Esophagus (tissue), 2 donors: ENCODE data around the gene RAB7A. TPM values are rescaled to one million over a fixed set of nuclear protein-coding genes. Genes with fewer than 3 reads are reported as not detected.

ENCODE experiments used
- H3K27ac ChIP-seq, 2 donors: one replicate each; pipeline ENCODE4 v1.5.1; 2013; ENCODE audit warnings: low read depth in 2 of 2, mild to moderate bottlenecking in 2 of 2, inconsistent platforms in 1 of 2, low read length in 1 of 2, moderate library complexity in 1 of 2
- H3K27me3 ChIP-seq, 2 donors: one replicate each; pipeline ENCODE4 v1.6.1; 2013; ENCODE audit warnings: low read length in 2 of 2, control low read depth in 1 of 2, mild to moderate bottlenecking in 1 of 2; ENCODE audit not compliant: insufficient read depth in 2 of 2, control insufficient read depth in 1 of 2
- H3K36me3 ChIP-seq, 2 donors: one replicate each; pipeline ENCODE4 v1.6.1; 2013; ENCODE audit warnings: low read length in 1 of 2; ENCODE audit not compliant: control insufficient read depth in 2 of 2, insufficient read depth in 2 of 2
- H3K4me1 ChIP-seq, 2 donors: one replicate each; pipeline ENCODE4 v1.6.1; 2013; ENCODE audit warnings: low read length in 1 of 2; ENCODE audit not compliant: control insufficient read depth in 2 of 2, insufficient read depth in 2 of 2
- H3K4me3 ChIP-seq, 2 donors: one replicate each; pipeline ENCODE4 v1.5.1; 2013; ENCODE audit warnings: low read length in 2 of 2, mild to moderate bottlenecking in 2 of 2, low read depth in 1 of 2, moderate library complexity in 1 of 2
- H3K9me3 ChIP-seq, 2 donors: one replicate each; pipeline ENCODE4 v1.6.1; 2013; ENCODE audit warnings: mild to moderate bottlenecking in 2 of 2, low read depth in 1 of 2, low read length in 1 of 2, moderate library complexity in 1 of 2; ENCODE audit not compliant: control insufficient read depth in 2 of 2, insufficient read depth in 1 of 2
- WGBS, 2 donors: extraction: QIAGEN DNeasy Blood & Tissue Kit; methylation state at CpG; one replicate each; pipeline ENCODE4 v1.1.7; 2013; 5-methylcytosine and 5-hydroxymethylcytosine counted together
- polyA plus RNA-seq, 2 donors: library from polyadenylated mRNA; stranded (reverse); fragments of 200-250 nt; gene quantifications; one replicate each; pipeline ENCODE4 v1.2.3, GENCODE V29; 2013
- donor health status: healthy with polysubstance abuse.
- donor health status: Bipolar disorder and iron deficiency.

The RAB7A gene
- polyA plus RNA-seq, 2 donors: 132 to 137 TPM

DNA sequence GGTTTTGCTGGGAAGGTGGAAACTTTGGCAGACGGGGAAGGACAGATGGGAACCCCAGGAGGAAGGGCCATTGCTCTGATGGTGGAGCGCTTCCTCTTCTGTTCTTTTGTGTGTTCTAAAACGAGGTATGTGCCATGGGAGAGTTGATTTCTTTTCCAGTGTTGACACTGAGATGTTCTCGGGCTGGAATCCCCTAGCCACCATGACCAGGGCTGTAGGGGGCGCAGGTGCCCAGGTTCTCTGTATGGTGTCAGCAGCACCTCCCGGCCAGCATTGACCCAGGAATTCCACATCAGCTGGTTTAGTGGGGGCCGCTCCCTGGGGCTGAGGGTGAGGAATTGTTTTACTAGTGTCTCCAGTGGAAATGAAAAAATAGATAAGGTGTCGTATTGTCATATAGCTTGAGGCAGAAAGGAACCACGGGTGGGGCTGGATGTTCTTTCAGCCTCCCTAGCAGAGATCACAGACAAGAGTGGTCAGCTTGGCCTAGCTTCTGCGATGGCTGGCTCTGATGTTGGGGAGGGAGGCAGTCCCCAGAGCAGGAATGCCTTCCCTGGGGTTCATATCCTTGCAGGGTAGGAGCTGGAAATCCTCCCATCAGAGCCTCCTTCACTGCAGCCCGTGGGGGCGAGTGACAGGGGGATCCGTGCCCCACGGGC lies 119.3 kb downstream of the RAB7A start:
- no peaks in the 10 kb centered on the region for H3K27me3 ChIP-seq
- no peaks in the 10 kb centered on the region for H3K36me3 ChIP-seq
- H3K4me1 ChIP-seq: peaks cover 0 to 6% of the 10 kb centered on the region in 2 donors
- no peaks in the 10 kb centered on the region for H3K9me3 ChIP-seq
- H3K4me3 ChIP-seq: peak overlapping the region; percentile 21 to 22
- H3K27ac ChIP-seq: no peak overlapping the region
- WGBS, 2 donors: 36 to 37% methylated on average over 14 of the region's 14 CpGs

DNA sequence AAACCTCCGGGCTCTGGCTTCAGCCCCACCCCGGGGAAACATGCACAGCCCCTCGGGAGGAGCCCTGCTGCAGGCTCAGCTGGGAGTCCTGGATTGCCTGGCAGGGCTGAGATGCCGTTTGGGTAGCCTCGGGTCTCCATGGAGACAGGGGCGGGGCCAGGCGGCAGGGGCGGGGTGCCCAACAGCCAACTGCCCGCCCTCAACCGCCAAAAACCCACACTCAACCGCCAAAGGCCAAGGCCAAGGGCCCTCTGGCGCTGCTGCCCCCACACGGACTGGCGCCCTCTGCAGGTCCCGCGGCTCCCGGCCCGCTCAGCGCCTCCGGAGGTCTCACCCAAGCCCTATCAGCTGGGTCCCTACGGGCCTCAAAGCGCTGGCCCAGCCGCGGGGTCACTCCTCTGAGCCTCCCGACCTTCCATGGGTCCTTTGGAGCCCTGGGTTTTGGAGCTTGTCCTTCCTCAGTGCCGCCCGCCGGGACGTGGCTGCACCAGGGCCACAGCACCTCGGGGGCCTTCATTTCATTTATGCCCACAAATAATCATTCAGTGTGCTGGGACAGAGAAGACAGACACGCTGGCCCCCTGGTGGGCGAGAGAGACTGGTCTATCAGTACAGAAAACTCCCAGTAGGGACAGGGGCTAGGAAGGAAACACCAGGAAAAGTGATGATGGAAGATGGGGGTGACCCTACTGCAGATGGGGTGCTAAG lies 119.9 kb downstream of the RAB7A start:
- Histone ChIP-seq H3K9me3 (no peaks in the 10 kb centered on the region), H3K4me3 (peak overlapping the region; percentile 22 to 31), H3K27me3 (no peaks in the 10 kb centered on the region), H3K4me1 (peaks cover 0 to 6% of the 10 kb centered on the region in 2 donors), H3K27ac (peak overlapping the region in 1 of 2 donors; percentile 14), H3K36me3 (no peaks in the 10 kb centered on the region)
- WGBS, 2 donors: 3 to 6% methylated on average over 20 to 32 of the region's 32 CpGs

DNA sequence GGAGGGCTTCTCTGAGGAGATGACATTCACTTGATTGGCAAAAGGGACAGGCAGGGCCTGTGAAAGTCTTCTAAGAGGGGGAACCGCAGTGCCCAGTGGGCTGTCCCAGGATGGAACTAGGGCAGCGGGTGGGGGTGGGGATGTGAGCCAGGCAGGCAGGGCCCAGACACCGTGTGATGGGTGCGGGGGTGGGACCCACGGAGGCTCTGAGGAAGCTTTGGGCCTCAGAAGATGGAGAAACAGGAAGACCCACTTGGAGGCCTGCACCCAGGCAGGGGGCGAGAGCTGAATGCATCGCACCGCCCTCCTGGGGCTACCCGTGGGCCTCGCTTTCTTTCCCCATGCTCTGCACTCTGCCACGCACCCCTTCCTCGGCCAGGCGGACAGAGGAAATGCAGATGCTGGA lies 120.5 kb downstream of the RAB7A start:
- Histone ChIP-seq H3K4me3 (no peak overlapping the region), H3K36me3 (no peaks in the 10 kb centered on the region), H3K27ac (peak overlapping the region in 1 of 2 donors; percentile 14), H3K4me1 (peaks cover 0 to 6% of the 10 kb centered on the region in 2 donors), H3K9me3 (no peaks in the 10 kb centered on the region), H3K27me3 (no peaks in the 10 kb centered on the region)
- 79 to 82% methylated on average over 13 of the region's 13 CpGs for WGBS, 2 donors

DNA sequence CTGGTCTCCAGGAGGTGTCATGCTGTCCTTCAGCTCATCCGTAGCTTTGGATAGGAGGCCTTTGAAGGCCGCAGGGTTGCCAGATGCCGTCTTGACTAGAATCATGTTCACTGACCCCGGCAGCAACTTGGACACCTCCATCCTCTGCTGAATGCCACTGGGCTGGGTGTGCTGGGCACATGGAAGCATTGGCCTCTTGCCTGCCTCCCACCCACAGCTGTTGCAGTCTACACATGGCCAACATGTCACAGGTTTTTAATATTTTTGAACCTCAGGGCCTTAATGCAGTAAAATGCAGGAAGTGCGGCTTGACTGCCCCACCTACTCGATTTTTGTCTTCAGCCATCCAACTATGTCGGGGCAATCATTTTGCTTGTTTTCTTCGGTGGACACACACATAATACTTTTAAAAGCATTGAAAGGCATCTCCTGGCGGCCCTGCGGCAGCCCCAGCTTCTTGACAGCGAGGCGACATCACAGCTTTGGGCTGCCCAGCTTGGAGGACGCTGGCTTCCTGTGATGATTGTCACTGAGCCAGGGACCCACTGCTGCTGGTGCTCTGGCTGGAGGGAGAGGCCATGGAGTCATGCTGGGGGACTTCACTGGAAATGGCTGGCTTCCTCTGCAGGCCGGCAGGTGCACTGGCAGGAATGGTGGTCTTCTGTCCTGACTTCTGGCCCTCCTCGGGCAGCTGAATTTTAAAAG lies 121.8 kb downstream of the RAB7A start:
- 87 to 91% methylated on average over 15 of the region's 15 CpGs for WGBS, 2 donors
- Histone ChIP-seq H3K27ac (no peak overlapping the region), H3K4me1 (peaks cover 0 to 6% of the 10 kb centered on the region in 2 donors), H3K36me3 (no peaks in the 10 kb centered on the region), H3K9me3 (no peaks in the 10 kb centered on the region), H3K4me3 (no peak overlapping the region), H3K27me3 (no peaks in the 10 kb centered on the region)

DNA sequence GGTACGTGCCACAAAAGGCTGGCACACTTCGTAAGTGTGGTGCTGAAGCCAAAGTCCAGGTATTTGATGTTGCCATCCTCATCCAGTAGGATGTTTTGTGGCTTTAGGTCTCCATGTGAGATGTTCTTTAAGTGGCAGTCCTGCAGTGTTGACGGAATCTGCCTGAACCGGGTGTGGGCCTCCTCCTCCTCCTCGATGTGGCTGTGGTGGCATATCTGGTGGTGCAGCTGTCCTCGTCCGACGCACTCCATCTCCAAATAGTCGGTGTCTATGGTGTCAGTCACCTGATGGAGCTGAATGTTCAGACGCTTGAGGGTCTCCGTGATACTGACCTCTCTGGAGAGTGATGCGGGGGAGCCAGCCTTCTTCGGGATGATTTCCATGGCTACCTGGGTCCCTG lies 123.0 kb downstream of the RAB7A start:
- no peaks in the 10 kb centered on the region for H3K36me3 ChIP-seq
- H3K27ac ChIP-seq: no peak overlapping the region
- 94% methylated on average over 13 of the region's 13 CpGs for WGBS, 2 donors
- peaks cover 0 to 6% of the 10 kb centered on the region in 2 donors for H3K4me1 ChIP-seq
- no peaks in the 10 kb centered on the region for H3K27me3 ChIP-seq
- no peak overlapping the region for H3K4me3 ChIP-seq
- peaks cover 2 to 6% of the 10 kb centered on the region in 2 donors for H3K9me3 ChIP-seq

DNA sequence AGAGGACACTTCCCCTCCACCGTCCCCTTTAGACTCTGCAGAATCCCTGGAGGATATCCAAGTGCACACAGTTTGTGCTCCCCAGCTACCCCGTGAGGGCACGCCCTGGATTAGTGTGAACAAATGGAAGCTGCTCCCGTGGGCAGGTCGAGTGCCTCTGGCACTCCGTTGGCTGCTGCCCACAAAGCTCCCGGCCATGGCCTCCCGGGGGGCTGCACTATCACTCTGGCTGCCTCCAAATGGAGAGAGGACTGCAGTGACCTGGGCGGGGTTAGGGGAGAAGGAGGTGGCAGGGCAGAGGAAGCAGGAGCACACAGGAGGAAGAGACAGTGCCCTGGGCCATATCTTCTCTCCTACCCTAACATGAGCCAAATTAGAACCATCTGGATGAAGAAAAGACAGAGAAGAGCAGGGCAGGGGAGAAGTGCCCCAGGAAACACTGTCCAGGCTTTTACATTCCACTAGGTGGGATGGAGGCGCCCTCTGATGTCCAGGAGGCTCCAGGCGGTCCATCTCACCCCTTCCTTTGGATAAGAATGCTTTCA lies 124.0 kb downstream of the RAB7A start:
- peaks cover 5 to 13% of the 10 kb centered on the region in 2 donors for H3K9me3 ChIP-seq
- no peaks in the 10 kb centered on the region for H3K36me3 ChIP-seq
- H3K4me1 ChIP-seq: peaks cover 0 to 6% of the 10 kb centered on the region in 2 donors
- H3K27ac ChIP-seq: no peak overlapping the region
- no peaks in the 10 kb centered on the region for H3K27me3 ChIP-seq
- no peak overlapping the region for H3K4me3 ChIP-seq
- 50 to 64% methylated on average over 11 of the region's 11 CpGs for WGBS, 2 donors

DNA sequence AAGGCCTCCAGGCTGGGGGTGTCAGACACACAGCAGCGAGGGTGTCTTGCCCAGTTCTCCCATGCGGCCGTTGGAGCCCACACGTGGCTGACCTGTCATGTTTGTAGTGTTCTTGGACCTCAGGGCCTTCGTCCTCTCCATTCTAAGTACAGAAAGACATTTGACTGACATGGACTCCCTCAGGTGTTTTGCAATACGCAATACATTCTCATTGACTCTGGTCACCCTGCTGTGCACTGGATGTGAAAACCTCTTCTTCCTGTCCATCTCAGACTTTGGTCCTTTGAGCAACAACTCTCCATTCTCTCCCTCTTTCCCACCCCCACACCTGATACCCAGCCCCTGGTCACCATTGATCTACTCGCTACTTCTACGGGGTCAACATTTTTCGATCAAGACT lies 124.6 kb downstream of the RAB7A start:
- H3K27me3 ChIP-seq: no peaks in the 10 kb centered on the region
- peaks cover 0 to 5% of the 10 kb centered on the region in 2 donors for H3K4me1 ChIP-seq
- no peak overlapping the region for H3K4me3 ChIP-seq
- 93% methylated on average over 9 of the region's 9 CpGs for WGBS, 2 donors
- no peaks in the 10 kb centered on the region for H3K36me3 ChIP-seq
- no peak overlapping the region for H3K27ac ChIP-seq
- H3K9me3 ChIP-seq: peaks cover 5 to 13% of the 10 kb centered on the region in 2 donors

DNA sequence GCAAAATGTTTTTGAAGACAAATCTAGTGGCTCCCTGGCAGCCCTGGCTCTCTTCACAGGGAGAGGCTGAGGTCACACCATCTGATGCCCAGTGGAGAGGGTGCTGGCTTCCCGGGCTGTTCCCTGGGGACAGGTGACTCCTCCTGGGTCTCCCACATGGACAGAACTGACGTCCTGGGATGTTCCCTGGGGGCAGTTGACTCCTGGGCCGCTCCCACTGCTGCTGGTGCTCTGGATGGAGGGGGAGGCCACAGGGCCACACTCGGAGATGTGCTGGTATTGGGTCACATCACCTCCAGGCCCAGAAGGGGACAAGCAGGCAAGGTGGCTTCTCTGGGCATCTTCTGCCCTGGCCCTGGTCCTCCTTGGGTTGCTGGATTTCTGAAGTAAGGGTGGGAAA lies 125.6 kb downstream of the RAB7A start:
- H3K9me3 ChIP-seq: peaks cover 5 to 13% of the 10 kb centered on the region in 2 donors
- 58 to 71% methylated on average over 4 of the region's 4 CpGs for WGBS, 2 donors
- no peak overlapping the region for H3K4me3 ChIP-seq
- no peak overlapping the region for H3K27ac ChIP-seq
- no peaks in the 10 kb centered on the region for H3K36me3 ChIP-seq
- no peaks in the 10 kb centered on the region for H3K27me3 ChIP-seq
- peaks cover 0 to 3% of the 10 kb centered on the region in 2 donors for H3K4me1 ChIP-seq

DNA sequence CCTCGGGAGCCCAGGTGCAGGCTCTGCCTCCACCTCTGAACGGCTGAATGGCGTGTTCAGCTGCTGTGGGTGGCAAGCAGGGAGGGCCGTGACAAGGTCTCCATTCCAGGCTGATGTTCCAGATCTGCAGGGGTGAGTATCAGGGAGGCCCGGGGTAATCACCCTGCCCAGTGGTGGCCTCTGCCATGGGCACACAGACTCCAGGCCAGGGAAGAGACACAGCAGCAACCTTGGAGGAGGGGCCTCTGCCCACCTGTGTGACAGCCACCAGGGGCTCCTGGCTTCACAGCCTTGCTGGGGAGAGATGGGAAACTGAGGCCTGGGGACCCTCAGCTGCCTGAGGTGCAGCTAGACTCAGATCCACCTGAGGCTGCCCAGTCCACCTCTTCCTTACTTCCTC lies 127.8 kb downstream of the RAB7A start:
- Histone ChIP-seq H3K4me1 (peaks cover 0 to 3% of the 10 kb centered on the region in 2 donors), H3K4me3 (no peak overlapping the region), H3K36me3 (no peaks in the 10 kb centered on the region), H3K9me3 (peaks cover 11 to 22% of the 10 kb centered on the region in 2 donors), H3K27ac (no peak overlapping the region), H3K27me3 (no peaks in the 10 kb centered on the region)
- 93 to 94% methylated on average over 5 of the region's 5 CpGs for WGBS, 2 donors
